ENCODE data around the gene DDI2.

Gene DDI2

DNA sequence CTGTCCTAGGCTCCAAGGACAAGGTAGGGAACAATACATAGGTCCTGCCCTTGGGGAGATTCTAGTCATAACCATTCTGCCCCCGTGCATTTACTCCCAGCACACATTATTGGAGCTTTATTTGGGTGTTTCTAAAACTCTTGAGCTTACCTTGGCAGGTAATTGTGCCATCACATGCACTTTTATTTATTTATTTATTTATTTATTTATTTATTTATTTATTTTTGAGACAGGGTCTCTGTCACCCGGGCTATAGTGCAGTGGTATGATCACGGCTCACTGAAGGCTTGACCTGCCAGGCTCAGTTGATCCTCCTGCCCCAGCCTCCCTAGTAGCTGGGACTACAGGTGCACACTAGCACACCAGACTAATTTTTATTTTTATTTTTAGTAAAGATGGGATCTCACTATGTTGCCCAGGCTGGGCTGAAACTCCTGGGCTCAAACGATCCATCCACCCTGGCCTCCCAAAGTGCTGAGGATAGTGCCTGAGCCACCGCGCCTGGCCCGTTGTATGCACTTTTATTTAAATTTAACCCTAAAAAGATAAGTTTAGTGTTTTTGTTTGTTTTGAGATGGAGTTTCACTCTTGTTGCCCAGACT, 41.6 kb upstream of the DDI2 start:
- no peak for DNase-seq (ENCODE audit: low read depth)
- TF ChIP-seq, protein P1, sequence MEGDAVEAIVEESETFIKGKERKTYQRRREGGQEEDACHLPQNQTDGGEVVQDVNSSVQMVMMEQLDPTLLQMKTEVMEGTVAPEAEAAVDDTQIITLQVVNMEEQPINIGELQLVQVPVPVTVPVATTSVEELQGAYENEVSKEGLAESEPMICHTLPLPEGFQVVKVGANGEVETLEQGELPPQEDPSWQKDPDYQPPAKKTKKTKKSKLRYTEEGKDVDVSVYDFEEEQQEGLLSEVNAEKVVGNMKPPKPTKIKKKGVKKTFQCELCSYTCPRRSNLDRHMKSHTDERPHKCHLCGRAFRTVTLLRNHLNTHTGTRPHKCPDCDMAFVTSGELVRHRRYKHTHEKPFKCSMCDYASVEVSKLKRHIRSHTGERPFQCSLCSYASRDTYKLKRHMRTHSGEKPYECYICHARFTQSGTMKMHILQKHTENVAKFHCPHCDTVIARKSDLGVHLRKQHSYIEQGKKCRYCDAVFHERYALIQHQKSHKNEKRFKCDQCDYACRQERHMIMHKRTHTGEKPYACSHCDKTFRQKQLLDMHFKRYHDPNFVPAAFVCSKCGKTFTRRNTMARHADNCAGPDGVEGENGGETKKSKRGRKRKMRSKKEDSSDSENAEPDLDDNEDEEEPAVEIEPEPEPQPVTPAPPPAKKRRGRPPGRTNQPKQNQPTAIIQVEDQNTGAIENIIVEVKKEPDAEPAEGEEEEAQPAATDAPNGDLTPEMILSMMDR (conservative IDR thresholded peaks at IDR 0.05; ENCODE audit: low read depth, low read length): no peak
- no peak overlapping the region for H3K4me3 ChIP-seq (ENCODE audit: low read depth, low read length)

DNA sequence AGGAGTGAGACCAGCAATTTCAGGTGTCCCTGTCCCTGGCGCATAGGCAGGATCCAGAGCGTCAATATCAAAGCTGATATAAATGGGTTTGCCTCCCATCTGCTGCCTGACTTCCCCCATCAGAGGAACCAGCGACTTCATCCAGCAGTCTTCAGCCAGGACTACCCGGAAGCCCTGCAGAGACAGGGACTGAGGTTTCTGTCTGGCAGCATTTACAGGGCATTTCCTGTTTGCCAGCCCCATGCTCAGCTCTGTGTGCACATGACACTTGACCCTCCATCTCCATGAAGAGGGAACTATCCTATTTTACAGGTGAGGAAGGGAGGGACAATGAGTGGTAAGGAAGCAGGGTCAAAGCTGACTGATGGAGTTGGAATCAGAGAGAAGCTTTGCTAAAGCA, 39.6 kb upstream of the DDI2 start:
- TF ChIP-seq, protein P1 (conservative IDR thresholded peaks at IDR 0.05; ENCODE audit: low read depth, low read length): no peak
- DNase-seq (ENCODE audit: low read depth): no peak
- H3K4me3 ChIP-seq (ENCODE audit: low read depth, low read length): no peak overlapping the region

DNA sequence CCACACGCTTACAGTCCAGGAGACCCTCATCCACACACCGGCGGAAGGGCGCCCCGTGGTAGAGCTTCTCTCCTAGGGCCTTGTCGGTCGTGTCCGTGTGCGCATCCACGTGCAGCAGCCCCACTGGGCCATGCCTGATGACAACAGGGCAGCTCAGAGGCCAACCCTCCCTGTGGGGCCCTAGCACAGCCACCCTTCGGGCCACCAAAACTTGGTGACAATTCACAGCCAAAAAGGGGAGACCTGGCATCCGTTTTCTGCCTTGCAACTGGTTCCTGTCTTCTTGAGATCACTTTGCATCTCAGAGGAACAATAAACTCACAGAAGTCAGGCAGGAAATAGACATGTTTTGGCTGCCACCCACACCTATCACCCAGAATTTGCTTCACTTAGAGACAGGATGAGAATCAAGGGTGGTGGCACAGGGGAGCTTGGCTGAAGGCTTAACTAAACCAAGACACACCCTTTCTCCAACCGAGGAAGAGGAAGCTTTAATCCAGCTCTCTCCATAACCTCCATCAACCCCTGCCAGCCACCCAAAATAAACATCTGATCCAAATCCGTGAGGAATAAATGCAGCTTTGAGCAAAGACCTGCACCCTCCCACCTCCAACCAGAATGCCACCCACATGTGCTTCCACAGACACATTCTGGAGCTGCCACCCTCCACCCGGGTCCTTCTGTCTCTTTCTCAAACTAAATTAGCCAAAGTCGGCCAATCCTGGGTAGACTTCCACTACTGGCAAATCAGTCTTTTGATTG, 38.2 kb upstream of the DDI2 start:
- TF ChIP-seq, protein P1 (conservative IDR thresholded peaks at IDR 0.05; ENCODE audit: low read depth, low read length): no peak
- DNase-seq (ENCODE audit: low read depth): no peak
- no peak overlapping the region for H3K4me3 ChIP-seq (ENCODE audit: low read depth, low read length)

DNA sequence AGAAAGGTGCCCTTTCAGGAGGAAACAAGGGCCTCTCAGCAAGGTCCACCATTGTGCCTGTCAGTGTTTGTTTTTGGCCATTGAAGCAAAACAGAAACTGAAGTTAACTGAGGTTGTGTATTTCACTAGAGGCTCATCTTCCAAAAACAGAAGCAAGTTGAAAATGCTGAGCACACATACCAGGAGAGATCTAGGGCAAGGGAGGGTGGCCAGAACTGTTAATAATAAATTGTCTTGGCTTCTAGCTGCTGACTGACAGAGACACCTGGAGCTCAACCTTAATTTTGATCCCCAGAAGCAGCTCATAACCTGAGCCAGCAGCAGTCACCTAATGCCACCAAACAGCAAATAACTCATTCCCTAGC, 37.6 kb upstream of the DDI2 start:
- TF ChIP-seq, protein P1 (conservative IDR thresholded peaks at IDR 0.05; ENCODE audit: low read depth, low read length): no peak
- DNase-seq (ENCODE audit: low read depth): no peak
- no peak overlapping the region for H3K4me3 ChIP-seq (ENCODE audit: low read depth, low read length)

DNA sequence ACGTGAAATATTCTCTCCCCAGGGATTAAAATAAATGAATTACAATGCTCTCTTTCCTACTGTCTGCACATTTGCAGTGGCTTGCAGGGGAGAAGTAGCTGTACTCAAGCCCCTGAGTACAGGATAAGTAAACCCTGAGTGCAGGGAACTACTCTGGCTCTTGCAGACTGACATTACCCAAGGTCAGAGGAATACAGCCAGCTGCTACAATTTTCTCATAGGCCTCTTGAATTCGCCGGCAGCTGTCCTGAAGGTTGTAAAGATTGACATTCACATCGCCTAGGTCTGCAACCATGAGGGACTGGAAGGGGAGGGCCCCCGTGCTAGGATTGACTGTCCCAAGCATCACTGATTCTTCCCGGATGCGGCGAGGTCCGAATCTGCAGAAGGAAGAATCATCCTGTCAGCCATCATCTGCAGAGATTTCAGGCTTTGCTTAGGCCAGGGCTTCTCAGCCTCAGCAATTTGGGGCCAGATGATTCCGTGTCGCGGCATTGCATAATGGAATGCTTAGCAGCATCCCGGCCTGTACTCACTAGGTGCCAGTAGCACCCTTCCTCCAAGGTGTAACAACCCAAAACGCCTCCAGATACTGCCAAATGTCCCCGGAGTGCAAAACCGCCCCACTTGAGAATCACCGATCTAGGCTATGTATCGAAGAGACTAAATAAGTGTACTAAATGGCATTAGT, 34.1 kb upstream of the DDI2 start:
- TF ChIP-seq, protein P1 (conservative IDR thresholded peaks at IDR 0.05; ENCODE audit: low read depth, low read length): no peak
- no peak for DNase-seq (ENCODE audit: low read depth)
- no peak overlapping the region for H3K4me3 ChIP-seq (ENCODE audit: low read depth, low read length)

DNA sequence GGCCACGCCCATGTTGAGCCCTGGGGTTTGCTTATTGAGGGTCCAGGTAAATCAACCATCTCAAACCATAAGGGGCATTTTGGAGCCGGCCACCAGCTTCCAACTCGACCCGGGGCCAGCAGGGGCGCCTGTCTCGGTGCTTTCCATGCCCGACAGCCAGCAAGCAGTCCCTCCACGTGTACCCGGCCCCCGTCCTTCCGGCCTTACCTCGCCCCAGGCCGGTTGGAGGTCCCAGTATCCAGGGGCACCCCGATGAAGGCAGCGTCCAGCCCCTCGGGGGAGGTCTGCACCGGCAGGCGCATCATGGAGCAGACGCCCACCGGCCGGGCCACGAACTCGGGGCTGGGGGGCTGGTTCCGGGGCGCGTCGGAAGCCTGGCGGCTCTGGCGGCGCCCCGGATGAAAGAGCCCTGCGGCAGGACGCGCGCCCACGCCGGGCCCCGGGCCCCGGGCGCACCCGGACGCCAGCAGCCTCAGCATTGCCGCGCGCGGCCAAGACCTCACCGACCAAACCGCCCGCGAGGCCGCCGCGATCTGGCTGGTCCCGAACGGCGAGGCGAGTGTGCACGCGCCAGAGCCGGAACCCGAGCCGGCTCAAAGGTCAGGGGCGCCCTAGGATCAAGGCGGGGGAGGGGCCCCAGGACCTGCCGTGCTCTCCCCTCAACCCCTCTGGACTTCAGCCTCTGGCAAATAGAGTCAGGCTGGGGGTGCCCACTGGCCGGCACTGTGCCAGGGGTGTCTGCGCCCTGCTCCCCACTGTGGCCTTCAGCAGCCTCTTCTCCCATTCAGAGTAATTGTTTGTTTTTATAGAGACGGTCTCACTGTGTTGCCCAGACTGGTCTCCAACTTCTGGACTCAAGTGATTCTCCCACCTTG, 32.5 kb upstream of the DDI2 start, which contains the start of gene AGMAT:
Gene AGMAT, minus strand, starts transcription at position 563 of the 875 bp plus-strand sequence. Its CDS starts 84 bp downstream, at position 479.
- TF ChIP-seq, protein P1 (conservative IDR thresholded peaks at IDR 0.05; ENCODE audit: low read depth, low read length): peak; percentile 42
- H3K4me3 ChIP-seq (ENCODE audit: low read depth, low read length): peak within 1 kb of the TSS; percentile 59
- DNase-seq (ENCODE audit: low read depth): peak; percentile 21

All from choroid plexus epithelial cell (primary cell).